Stimulated activated CD4-positive, alpha-beta T cell treated with anti-CD3 and anti-CD28 coated beads, Interleukin-4, amount 100 ng/mL, for 4 hours (primary cell): ENCODE results near the gene SLC22A3.
A peak's percentile ranks its signal among the peaks of the same experiment; 100 is the strongest.
"Not testable (repeated sequence)": the region's sequence is repeated elsewhere in the genome, so short reads cannot be mapped to it uniquely, and the experiment has no call there.

Source experiments
- DNase-seq, 2 experiments: peaks; one replicate each; pipeline ENCODE4 v3.0.0-alpha.2; 2020

SLC22A3 gene

DNA sequence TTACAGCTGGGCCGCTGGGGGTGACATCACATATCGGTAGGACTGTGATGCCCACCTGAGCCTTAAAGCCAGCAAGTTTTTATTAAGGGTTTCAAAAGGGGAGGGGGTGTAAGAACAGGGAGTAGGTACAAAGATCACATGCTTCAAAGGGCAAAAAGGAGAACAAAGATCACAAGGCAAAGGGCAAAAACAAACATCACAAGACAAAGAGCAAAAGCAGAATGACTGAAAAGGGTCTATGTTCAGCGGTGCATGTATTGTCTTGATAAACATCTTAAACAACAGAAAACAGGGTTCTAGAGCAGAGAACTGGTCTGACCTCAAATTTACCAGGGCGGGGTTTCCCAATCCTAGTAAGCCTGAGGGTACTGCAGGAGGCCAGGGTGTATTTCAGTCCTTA is 101.6 kb downstream of the SLC22A3 start:
- not testable (repeated sequence) for DNase-seq

DNA sequence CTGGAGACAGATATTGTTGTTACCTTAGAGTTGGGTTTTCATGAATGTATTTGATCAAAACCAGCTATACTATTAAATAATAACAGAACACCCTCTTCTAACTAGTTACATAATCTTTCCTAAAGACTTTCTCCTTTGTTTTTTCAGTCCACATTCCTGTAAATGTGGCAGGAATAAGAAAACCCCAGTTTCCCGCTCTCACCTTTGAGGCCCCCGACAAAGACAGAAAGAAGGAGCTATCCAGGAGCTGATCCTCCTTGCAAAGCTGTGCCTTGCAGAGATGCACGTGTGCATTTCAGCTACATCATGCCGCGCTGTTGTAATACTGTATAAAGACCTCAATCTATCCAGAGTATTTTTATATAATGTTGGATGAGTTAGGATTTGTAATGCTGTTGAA is 102.7 kb downstream of the SLC22A3 start:
- no peak for DNase-seq

DNA sequence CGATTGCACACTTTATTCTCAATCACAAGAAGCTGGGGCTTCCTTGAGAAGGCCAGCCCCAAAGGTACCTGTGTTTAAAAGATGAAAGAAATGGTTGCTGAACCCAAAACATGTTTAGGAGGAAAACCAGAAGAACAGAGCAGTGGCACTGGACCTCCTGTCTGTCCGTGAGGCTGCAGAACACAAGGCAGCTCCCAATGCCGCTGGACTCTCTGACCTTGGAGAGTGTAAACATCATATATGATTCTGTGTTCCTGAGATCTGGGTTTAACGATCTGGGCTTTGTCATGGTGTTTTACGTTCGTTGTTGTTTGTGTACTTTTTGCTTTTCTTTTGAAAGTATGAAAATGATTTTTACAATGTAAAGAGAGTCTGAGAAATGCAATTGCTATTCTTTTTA is 106.1 kb downstream of the SLC22A3 start:
- DNase-seq, result no peak

DNA sequence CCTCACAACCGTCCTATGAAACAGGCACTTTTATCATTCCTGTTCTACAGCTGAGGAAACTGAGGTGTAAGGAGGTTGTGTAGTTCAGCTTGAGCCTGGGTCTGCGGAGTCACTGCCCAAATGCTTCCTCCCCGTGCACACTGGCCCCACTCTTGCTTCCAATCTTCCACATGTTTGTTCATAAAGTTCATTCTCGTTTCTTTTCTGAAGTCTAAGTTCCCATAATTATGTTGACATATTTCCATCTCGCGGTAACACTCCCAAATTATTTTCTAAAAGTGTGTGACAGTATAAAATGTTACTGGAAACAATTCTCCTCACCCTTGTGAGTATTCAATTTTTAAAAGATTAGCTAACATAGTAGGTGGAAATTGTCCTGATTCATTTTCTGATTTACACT is 106.9 kb downstream of the SLC22A3 start:
- no peak for DNase-seq

DNA sequence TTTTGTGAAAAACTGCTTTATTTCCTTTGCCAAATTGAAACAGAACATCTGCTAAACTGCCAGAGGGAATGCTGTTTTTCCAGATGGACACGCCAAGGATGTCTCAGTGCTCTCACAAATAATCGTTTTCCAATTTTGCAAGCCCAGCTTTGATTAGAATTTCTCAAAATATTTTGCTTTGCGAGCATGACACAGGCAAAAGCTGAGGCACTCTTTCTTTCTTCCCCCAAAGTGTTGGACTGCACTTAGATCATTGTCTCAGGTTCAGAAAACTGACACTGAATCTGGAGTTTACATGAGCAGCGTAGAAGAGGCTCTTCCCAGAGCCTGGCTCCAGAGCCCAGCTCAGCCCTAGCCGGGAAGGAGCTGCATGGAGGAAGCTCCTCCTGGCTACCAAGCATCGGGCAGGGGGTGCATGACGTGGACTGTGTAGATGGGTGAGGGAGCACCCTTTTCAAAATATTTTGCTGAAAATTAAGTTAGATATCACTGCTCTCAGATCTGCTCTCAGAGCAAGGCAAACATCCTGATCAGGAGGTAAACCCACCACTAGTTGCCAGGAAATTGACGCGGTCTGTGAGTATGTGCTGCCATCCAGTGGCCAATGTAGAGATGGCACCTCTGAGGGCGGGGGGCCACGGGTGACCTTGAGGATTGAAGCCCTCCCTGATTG is 107.5 kb downstream of the SLC22A3 start:
- peak; percentile 54 to 60 for DNase-seq

DNA sequence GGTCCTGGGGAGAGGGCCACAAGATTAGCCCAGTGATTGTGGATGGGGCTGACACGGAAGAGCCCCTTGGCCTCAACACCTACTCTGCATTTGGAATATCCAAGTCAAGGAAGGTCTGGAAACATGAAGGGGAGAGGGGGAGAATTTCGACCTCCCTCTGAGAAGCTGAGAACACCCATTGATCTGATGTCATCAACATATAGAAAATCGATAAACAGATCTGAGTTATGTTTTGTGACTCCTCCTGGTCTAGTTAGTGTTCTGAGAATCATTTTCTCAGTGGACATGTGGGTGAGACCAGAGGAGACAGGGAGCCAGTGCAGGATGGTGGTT is 108.0 kb downstream of the SLC22A3 start:
- no peak for DNase-seq

DNA sequence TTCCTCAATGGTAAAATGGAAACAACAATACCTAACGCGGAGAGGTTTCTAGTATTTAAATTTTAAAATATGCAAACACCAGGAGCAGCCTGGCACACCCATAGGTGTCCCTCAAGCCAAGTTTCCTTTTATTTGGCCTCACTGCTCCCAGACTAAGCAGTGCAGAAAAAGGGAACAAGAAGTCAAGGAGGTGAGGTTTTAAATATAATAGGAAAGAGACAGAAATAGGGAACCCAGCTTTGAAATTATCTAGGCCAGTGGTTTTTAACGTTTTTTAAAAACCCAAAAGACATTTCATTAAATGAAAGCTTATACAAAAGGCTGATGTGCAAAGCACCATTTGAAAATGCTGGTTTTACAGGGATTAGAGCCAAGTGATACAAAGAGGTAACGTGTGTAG is 109.6 kb downstream of the SLC22A3 start:
- DNase-seq, result no peak

DNA sequence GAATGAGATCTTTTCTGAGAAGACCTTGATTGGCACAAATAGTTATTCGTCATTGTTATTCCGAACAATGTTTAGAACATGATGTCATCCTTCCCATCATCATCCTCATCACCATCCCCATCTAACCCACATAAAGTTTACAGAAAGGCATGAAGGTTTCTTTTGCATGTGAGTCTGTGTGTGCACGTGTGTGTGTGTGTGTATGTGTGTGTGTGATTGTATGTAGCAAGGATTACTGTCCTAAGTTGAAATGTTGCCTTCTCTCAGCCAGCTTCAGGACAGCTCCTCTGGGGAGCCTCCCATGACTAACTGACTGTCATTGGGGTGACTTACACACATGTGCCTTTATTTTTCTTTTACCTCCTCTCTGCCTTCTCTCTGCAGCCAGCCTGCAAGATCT is 113.5 kb downstream of the SLC22A3 start:
- DNase-seq, result peak in 1 of 2 experiments; percentile 11

DNA sequence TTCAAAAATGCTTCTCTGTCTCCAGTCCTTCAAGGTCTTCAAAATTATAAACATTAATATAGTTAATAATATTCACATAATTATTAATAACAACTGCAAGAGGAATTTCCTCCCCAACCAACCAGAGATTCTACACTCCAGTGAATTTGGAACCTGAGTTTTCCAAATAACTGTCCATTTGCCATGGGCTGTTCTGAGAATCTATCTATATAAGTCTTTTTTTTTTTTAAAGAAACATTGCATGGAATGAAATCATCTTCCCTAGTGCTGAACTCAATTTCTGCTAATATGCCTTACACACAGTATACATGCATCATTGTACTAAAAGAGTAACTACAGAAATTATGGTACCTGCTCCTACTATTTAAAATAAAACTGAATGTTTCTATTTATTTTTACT is 113.9 kb downstream of the SLC22A3 start:
- no peak for DNase-seq

DNA sequence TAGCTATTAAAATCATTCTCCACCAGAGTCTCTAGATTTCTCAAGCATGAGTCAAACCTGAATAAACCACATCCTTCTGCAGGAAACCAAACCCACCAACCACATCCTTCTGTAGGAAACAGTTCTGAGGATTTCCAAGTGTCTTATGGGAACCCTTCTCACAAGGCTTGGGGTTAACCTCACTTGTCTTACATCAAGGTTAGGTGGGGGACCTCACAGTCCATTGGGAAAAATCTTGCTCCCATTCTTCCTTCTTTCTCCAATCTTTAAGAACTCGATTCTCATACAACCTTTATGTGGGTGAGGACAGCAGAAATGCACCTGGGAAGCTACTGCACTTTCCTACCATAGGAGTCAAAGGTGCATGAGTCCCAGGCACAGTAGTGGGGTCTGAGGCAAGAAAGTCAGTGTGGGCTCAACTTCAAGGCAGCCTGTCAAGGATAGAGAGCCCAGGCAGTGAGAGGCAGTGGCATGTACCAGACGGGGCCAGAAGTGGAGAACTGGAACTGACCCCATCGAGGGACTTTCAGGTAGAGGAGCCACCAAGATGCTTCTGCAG is 114.5 kb downstream of the SLC22A3 start:
- DNase-seq, result peak in 1 of 2 experiments; percentile 53

DNA sequence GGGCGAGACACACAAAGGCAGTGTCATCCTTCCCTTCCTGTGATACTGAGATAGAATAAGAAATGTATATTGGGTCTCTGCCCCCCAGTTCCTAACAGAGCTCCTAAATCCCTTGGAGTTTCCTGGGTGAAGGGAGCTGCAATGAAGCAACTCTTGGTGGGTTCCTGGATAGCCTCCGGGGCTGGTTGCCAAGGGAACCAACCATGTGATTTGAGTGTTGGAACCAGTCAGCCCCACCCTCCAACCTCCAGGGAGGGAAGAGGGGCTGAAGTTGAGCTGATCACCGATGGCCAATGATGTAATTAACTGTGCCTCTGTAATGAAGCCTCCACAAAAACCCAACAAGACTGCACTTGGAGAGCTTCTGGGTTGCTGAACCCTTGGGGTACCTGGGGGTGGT is 116.6 kb downstream of the SLC22A3 start:
- no peak for DNase-seq

DNA sequence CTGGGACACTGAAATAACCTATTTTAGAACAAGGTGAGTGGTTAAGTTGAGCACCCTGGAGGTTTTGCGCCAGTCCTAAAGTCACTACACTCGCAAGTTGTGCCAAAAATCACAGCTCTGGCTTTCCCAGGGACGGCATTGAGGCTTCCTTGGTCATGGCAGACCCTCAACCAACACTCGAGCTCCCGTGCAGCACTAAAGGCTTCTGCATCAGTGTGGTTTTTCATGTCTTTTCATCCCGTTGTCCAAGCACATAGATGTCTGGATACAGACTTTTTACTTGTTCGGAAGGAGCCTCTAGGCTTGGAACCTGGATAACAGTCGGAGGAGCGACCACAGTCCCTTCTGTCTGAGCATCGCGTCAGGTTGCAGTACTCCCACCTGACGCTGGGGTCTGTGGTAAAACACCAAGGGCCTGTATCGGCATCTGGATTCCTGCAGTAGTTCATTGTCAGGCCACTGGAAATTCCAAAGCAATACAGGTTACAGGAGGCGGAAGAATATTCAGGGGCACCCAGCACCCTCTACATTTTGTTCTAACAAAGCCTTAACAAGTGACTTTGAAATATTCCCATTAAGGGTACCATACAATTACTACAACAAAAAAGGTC is 119.2 kb downstream of the SLC22A3 start:
- not testable (repeated sequence) for DNase-seq

DNA sequence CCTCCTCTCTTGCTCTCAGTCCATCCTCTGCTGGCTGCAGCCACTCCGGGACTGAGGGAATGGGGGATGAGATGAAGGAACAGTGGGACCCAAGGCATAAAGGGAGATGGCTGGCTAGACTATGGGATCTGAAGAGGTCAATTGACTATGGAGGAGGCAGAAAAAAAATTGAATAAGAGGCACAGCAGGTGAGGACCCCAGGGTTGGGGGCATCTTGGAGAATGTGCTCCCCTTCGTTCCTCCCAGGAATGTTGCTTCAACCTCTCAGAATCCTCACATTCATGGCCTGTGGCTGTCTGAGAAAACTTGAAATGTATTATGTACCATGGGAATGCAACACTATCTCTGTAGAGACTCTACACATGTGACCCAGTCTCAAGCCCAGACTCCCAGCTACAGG is 121.0 kb downstream of the SLC22A3 start:
- DNase-seq, result no peak

DNA sequence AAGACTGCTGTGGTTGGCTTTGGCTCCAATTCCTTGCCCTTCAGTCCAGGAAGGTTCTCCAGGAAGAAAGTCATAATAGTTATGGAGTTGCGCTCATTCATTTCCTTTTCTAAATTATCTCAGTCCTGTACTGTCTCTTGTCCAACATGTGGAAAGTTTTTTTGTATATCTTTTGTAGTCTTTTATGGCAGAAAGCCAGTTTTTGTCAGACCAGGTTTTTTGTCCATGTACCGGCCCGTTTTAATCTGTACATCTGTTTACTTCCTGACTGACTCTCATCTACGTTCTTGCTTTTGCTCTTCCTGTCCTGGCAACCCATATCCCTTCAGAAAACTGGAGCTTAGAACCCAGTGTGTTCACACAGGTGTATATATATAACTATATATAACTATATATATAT is 127.9 kb downstream of the SLC22A3 start:
- DNase-seq, result not testable (repeated sequence)

DNA sequence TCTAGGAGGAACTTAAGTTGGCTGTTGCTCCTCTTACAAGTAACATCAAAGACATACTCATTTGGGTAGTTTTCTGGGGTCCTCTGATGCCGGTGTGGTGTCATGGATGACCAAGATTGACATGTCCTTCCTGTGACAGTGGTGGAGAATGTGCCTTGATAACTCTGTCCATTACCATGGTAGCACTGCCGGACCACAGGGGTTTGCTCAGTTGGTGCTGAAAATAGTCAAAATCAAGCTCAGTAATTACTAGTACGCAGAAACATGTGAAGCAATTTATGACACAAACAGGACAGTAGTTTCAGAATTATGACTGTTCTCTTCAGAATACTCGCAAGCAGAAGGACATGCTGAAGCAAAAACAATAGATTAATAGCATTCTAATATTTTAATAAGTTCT is 128.9 kb downstream of the SLC22A3 start:
- DNase-seq, result not testable (repeated sequence)

DNA sequence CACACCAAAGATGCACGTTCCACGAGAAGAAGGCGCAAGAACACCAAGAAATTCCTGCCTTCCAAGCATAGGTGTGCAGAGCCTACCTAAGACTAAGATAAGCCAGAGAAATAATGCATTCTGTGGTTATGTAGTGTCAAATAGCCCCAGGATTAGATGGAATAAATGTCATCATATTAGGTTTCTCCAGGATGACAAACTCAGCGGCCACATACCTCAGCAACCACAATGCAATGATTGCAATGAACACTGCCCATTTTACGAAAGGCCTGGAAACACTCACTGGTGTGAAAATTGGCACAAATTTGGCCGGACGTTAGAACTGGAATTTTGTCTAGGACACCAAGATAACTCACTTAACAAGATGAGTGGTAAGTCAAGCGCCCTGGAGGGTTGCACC is 129.7 kb downstream of the SLC22A3 start:
- DNase-seq, result no peak

DNA sequence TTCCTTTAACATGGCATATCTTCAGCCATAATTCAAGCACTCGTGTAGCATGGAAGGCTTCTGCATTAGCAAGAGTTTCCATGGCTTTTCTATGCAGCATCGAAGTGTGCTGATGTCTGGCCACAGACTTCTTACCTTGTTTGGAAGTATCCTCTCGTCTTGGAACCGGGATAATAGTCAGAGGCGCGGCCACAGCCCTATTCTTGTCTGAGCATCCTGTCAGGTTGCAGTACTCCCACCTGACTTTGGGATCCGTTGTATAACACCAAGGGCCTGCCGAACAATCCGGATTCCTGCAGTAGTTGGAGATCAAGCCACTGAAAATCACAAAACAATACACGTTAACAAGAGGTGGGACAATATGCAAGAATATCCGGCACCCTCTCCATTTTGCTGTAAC is 138.9 kb downstream of the SLC22A3 start:
- no peak for DNase-seq

DNA sequence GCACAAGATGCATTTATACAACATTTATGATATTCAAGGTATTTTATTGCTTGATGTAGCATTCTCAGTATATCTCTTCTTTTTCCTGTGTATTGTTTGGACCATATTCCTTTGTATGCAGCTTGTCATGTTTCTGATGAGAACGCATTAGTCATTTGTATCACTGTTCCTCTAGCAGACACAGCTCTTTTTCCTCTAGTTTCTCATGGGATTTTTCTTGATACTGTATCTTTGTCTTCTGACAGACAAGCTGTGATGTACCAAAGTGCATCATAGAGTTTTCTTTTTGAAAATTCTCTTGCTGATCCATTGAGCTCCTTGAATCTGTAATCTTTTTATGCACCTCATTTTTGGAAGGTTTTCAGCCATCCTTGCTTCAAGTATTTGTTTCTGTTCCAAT is 140.9 kb downstream of the SLC22A3 start:
- DNase-seq, result no peak

DNA sequence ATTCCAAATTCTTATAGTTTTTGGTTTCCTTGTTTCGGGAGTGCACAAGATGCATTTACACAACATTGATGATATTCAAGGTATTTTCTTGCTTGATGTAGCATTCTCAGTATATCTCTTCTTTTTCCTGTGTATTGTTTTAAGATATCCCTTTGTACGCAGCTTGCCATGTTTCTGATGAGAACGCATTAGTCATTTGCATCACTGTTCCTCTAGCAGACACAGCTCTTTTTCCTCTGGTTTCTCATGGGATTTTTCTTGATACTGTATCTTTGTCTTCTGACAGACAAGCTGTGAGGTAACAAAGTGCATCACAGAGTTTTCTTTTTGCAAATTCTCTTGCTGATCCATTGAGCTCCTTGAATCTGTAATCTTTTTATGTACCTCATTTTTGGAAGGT is 146.4 kb downstream of the SLC22A3 start:
- DNase-seq, result no peak

DNA sequence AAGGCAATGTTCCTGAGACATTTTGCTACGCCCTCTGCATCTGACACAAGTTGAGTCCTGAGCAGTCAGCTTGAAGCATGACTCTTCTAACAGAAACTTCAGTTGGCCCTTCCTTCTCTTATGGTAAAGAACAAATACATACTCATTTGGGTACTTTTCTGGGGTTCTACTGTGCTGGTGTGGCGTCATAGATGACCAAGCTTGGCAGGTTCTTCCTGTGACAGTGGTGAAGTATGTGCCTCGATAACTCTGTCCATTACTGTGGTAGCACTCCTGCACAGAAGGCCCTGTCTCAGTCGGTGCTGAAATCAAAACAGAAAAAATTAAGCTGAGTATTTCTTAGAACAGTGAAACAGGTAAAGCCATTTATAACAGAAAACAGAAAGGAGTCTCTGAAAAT is 152.5 kb downstream of the SLC22A3 start:
- no peak for DNase-seq
